Caco-2 (cell line): Measurements from ENCODE around the gene IGLL5. TPM values are rescaled to one million over a fixed set of nuclear protein-coding genes. Genes with fewer than 3 reads are reported as not detected.

Source experiments
- Bru-seq: library from RNA; stranded (reverse); fragments of 400-500 nt; gene quantifications from one replicate; lab custom pipeline; 2021; lab: Mats Ljungman, UMichigan
- BruChase-seq, 2 experiments: library from RNA; stranded (reverse); fragments of 400-500 nt; gene quantifications; one replicate each; lab custom pipeline; 2021; lab: Mats Ljungman, UMichigan
- BruUV-seq: library from RNA; stranded (reverse); fragments of 400-500 nt; replicated peaks from 2 replicates; lab custom pipeline; 2021; lab: Mats Ljungman, UMichigan
- CTCF ChIA-PET: fragments of 300-600 bp; sonication (Branson Sonifier 250); formaldehyde crosslinking; loops from one replicate; lab custom pipeline; 2022; ENCODE audit warnings: antibody characterized with exemption; lab: Charles Lee
- POLR2A ChIA-PET: fragments of 300-600 bp; sonication (Branson Sonifier 250); formaldehyde crosslinking; loops from one replicate; lab custom pipeline; 2022; ENCODE audit warnings: antibody characterized with exemption; lab: Charles Lee
- DNase-seq, 2 experiments: peaks; one replicate each; pipeline versions ENCODE4 v3.0.0 to v3.0.0-alpha.2; 2020 to 2022
- H3K27me3 ChIP-seq: replicated peaks from 2 replicates; pipeline ENCODE4 v1.6.0; 2011; ENCODE audit warnings: low read length; ENCODE audit not compliant: control insufficient read depth, insufficient read depth
- H3K36me3 ChIP-seq: 2 replicates; pipeline ENCODE4 v1.5.1; 2011; ENCODE audit warnings: low read length; ENCODE audit not compliant: control insufficient read depth, insufficient read depth
- H3K4me1 ChIP-seq: fragments of 250-450 bp; sonication (Bioruptor Pico); 2 replicates; pipeline ENCODE4 v1.5.1; 2020; ENCODE audit warnings: mild to moderate bottlenecking
- H3K4me3 ChIP-seq: 2 replicates; pipeline ENCODE4 v1.5.1; 2011; ENCODE audit warnings: low read depth, mild to moderate bottlenecking, control low read depth, low read length
- H3K9me3 ChIP-seq: fragments of 250-450 bp; sonication (Bioruptor Pico); 2 replicates; pipeline ENCODE4 v1.5.1; 2020; ENCODE audit warnings: mild to moderate bottlenecking, moderate library complexity
- H3K27ac Mint-ChIP-seq: one replicate; pipeline ENCODE4 v1.8.0; 2022; ENCODE audit warnings: mixed read lengths; ENCODE audit not compliant: unreplicated experiment
- H3K27me3 Mint-ChIP-seq: one replicate; pipeline ENCODE4 v1.8.0; 2022; ENCODE audit warnings: mixed read lengths; ENCODE audit not compliant: insufficient read depth, unreplicated experiment
- H3K36me3 Mint-ChIP-seq: one replicate; pipeline ENCODE4 v1.8.0; 2022; ENCODE audit warnings: mild to moderate bottlenecking, mixed read lengths; ENCODE audit not compliant: insufficient read depth, unreplicated experiment
- H3K4me1 Mint-ChIP-seq: one replicate; pipeline ENCODE4 v1.8.0; 2022; ENCODE audit warnings: low read depth, mixed read lengths; ENCODE audit not compliant: unreplicated experiment
- H3K4me3 Mint-ChIP-seq: one replicate; pipeline ENCODE4 v1.8.0; 2022; ENCODE audit warnings: mild to moderate bottlenecking, moderate library complexity, mixed read lengths; ENCODE audit not compliant: unreplicated experiment
- H3K9me3 Mint-ChIP-seq: one replicate; pipeline ENCODE4 v1.8.0; 2022; ENCODE audit warnings: mixed read lengths; ENCODE audit not compliant: unreplicated experiment
- CTCF ChIP-seq, 2 experiments: fragments of 200-600 bp in 1 of 2; IDR thresholded peaks; 1 replicate in 1 of 2; 2 replicates in 1 of 2; pipeline versions ENCODE4 v1.5.1 to v1.8.0; 2011 to 2022; ENCODE audit warnings: antibody characterized with exemption in 1 of 2, control low read depth in 1 of 2, inconsistent platforms in 1 of 2, low read depth in 1 of 2, low read length in 1 of 2, mild to moderate bottlenecking in 1 of 2, moderate library complexity in 1 of 2; ENCODE audit not compliant: insufficient read depth in 1 of 2, severe bottlenecking in 1 of 2, unreplicated experiment in 1 of 2
- intact Hi-C: fragments of 100-400 bp; cut with micrococcal nuclease; formaldehyde crosslinking; loops from one replicate; pipeline ENCODE4 v1.10.0; 2022; ENCODE audit not compliant: unreplicated experiment
- long read RNA-seq: library from polyadenylated mRNA; stranded (forward); transcript quantifications from one replicate; pipeline ENCODE4 v2.0.0, GENCODE V29; 2022
- total RNA-seq: library from RNA; stranded (reverse); gene quantifications from 2 replicates; pipeline ENCODE4 v1.2.3, GENCODE V29; 2022

The IGLL5 gene
- total RNA-seq (not detected in 2 replicates), Bru-seq, nascent RNA (not detected), BruChase-seq, experiment 1, labeled RNA remaining after a 2-hour chase (not detected), BruChase-seq, experiment 2, labeled RNA remaining after a 6-hour chase (not detected)
- long read RNA-seq: 0 reads

DNA sequence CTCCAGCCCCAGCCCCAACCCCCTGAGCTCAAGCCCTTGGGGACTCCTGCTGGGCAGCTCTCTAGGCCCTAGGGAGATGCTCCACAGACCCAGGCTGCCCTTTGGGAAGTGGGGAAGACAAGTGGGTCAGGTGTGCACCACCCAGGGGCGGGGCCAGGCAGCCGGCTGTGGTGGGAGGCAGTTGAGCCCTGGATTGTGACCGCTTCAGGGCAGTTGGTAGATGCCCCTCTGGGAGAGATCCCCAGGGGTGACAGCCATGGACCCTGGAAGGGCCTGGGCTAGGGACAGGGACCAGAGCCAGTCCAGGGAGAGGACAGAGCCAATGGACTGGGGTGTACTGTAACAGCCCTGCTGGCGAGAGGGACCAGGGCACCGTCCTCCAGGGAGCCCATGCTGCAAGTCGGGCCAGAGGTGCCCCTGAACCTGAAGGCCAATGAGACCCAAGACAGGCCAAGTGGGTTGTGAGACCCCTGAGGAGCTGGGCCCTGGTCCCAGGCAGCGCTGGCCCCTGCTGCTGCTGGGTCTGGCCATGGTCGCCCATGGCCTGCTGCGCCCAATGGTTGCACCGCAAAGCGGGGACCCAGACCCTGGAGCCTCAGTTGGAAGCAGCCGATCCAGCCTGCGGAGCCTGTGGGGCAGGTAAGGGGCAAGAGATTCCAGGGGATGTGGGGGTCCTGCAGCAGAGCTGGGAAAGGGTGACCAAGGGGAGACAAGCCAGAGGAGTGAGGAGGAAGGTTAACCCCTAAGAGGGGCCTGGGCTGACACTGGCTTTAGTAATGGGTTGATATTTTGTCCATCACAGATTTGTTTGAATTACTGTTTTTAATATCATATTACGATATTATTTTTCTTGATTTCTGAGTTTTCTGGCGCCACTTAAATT lies at the start of gene IGLL5:
Gene IGLL5 (plus strand): TSS at position 196 of the 883 bp plus-strand sequence. CDS start 238 bp downstream, at position 434.
- CTCF ChIA-PET: no interaction called here
- no peak for TF ChIP-seq CTCF (IDR thresholded peaks at IDR 0.05; ENCODE audit: insufficient read depth in 1 of 2, low read depth in 1 of 2, low read length in 1 of 2, severe bottlenecking in 1 of 2, unreplicated experiment in 1 of 2)

DNA sequence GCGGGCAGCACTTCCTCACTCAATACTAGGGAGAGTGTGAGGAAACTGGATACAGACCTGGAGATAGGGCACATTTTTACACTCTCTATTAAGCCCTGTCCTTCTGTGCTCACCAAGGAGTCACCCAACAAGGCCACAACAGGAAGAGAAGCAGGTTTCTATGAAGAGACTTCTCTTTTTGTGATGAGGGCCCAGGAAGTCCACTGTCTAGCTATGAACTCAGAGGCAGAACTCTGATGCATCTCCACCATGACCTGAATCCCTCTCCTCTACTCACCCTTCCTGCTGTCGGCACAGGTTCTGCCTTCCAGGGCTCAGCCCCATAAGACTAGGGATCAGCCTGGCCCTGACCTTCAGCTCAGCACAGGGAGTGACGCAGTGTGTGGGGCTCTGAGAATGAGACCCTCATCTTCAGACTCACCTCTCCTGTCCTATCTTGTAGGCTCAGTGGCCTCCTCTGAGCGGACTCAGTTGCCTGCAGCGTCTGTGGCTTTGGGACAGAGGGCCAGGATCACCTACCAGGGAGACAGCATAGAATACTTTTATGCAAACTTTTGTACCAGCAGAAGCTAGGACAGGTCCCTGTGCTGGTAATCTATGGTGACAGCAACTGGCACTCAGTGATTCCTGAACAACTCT lies 49.3 kb upstream of the IGLL5 start:
- CTCF ChIA-PET: interaction anchor here (1.3 kb wide), 1 partner anchor 68 kb away, joined by 3 read pairs; no protein-coding TSS in a partner anchor

More for the DNA sequence above, at the start of gene IGLL5:
- Histone ChIP-seq H3K4me1 (no peaks in the 10 kb centered on the region), H3K4me3 (no peak within 1 kb of the TSS), H3K27me3 (no peaks in the 10 kb centered on the region), H3K9me3 (no peaks in the 10 kb centered on the region), H3K36me3 (no peaks in the 10 kb centered on the region)
- Mint-ChIP-seq H3K36me3 (no peaks in the 10 kb centered on the region), H3K4me3 (no peak within 1 kb of the TSS), H3K27ac (no peak within 1 kb of the TSS), H3K4me1 (no peaks in the 10 kb centered on the region), H3K27me3 (peaks cover 16% of the 10 kb centered on the region), H3K9me3 (no peaks in the 10 kb centered on the region)
- no peak for DNase-seq
- POLR2A ChIA-PET: no interaction called here
- intact Hi-C loops: no loop called here
- BruUV-seq: no TSS peak

More for the DNA sequence above, 49.3 kb upstream of the IGLL5 start:
- Histone ChIP-seq H3K36me3 (no peaks in the 10 kb centered on the region), H3K9me3 (no peaks in the 10 kb centered on the region), H3K4me3 (no peak overlapping the region), H3K4me1 (no peaks in the 10 kb centered on the region), H3K27me3 (no peaks in the 10 kb centered on the region)
- no TSS peak for BruUV-seq
- H3K27me3 Mint-ChIP-seq: peaks cover 2% of the 10 kb centered on the region
- H3K4me3 Mint-ChIP-seq: no peak overlapping the region
- no peaks in the 10 kb centered on the region for H3K9me3 Mint-ChIP-seq
- DNase-seq: no peak
- H3K27ac Mint-ChIP-seq: no peak overlapping the region
- intact Hi-C loops: no loop called here
- no peaks in the 10 kb centered on the region for H3K36me3 Mint-ChIP-seq
- POLR2A ChIA-PET: no interaction called here
- H3K4me1 Mint-ChIP-seq: peaks cover 7% of the 10 kb centered on the region
- no peak for TF ChIP-seq CTCF (IDR thresholded peaks at IDR 0.05; ENCODE audit: insufficient read depth in 1 of 2, low read depth in 1 of 2, low read length in 1 of 2, severe bottlenecking in 1 of 2, unreplicated experiment in 1 of 2)
